ENCODE results near the gene TMIGD3. TPM values are rescaled to one million over a fixed set of nuclear protein-coding genes. Genes with fewer than 3 reads are reported as not detected.

The TMIGD3 gene
- total and polyA plus RNA-seq, 2 donors (not counting 1 experiment from before 2014, with no cell fraction given) = not detected

DNA sequence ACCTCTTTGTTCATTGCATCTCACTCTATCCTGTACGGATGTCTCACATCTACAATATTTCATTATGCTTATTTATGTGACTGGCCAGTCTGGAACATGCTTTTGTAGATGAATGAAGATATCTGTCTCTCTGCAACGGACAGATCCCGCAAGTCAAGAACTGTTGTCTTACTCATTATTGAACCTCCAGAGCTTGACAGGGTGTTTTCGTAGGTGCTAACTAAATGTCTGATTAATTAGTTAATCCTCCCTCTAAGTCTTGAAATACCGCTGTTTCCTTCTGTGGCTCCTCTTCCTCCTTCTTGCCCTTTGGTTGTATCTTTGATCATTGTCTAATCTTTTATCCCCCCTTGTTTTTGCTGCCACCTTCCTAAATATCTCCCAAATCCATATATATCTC, 32.8 kb downstream of the TMIGD3 start:
- no peak for TF ChIP-seq EZH2 (IDR thresholded peaks at IDR 0.05; ENCODE audit: low read length, missing control alignments)
- TF ChIP-seq, protein P1, sequence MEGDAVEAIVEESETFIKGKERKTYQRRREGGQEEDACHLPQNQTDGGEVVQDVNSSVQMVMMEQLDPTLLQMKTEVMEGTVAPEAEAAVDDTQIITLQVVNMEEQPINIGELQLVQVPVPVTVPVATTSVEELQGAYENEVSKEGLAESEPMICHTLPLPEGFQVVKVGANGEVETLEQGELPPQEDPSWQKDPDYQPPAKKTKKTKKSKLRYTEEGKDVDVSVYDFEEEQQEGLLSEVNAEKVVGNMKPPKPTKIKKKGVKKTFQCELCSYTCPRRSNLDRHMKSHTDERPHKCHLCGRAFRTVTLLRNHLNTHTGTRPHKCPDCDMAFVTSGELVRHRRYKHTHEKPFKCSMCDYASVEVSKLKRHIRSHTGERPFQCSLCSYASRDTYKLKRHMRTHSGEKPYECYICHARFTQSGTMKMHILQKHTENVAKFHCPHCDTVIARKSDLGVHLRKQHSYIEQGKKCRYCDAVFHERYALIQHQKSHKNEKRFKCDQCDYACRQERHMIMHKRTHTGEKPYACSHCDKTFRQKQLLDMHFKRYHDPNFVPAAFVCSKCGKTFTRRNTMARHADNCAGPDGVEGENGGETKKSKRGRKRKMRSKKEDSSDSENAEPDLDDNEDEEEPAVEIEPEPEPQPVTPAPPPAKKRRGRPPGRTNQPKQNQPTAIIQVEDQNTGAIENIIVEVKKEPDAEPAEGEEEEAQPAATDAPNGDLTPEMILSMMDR (conservative IDR thresholded peaks at IDR 0.05 in 1 of 2, IDR thresholded peaks at IDR 0.05 in 1 of 2; ENCODE audit: low read depth in 1 of 2, low read length in 2 of 2) = no peak
- Histone ChIP-seq H3K9me3 (ENCODE audit: control insufficient read depth, insufficient read depth, low read depth, low read length) (no peaks in the 10 kb centered on the region), H3K27ac (ENCODE audit: insufficient read depth, low read length) (no peak overlapping the region), H3K4me3 (replicated peaks in 1 of 4; ENCODE audit: control extremely low read depth in 1 of 4, insufficient read depth in 1 of 4, low read depth in 3 of 4, low read length in 4 of 4) (no peak overlapping the region), H3K27me3 (ENCODE audit: control insufficient read depth, insufficient read depth, low read length) (no peaks in the 10 kb centered on the region), H3K4me1 (ENCODE audit: control insufficient read depth, extremely low read depth, insufficient read depth, low read length) (no peaks in the 10 kb centered on the region), H3K79me2 (ENCODE audit: control insufficient read depth, insufficient read depth, low read length) (no peaks in the 10 kb centered on the region), H4K20me1 (ENCODE audit: control insufficient read depth, extremely low read depth, insufficient read depth, low read length) (no peaks in the 10 kb centered on the region), H3K36me3 (ENCODE audit: control insufficient read depth, insufficient read depth, low read length) (no peaks in the 10 kb centered on the region), H3K4me2 (ENCODE audit: extremely low read depth, insufficient read depth, low read length) (no peak overlapping the region), H2AFZ (ENCODE audit: low read length) (no peak overlapping the region), H3K9ac (ENCODE audit: insufficient read depth, low read length) (no peak overlapping the region)
- no peak for DNase-seq (ENCODE audit: low read depth in 2 of 2)

DNA sequence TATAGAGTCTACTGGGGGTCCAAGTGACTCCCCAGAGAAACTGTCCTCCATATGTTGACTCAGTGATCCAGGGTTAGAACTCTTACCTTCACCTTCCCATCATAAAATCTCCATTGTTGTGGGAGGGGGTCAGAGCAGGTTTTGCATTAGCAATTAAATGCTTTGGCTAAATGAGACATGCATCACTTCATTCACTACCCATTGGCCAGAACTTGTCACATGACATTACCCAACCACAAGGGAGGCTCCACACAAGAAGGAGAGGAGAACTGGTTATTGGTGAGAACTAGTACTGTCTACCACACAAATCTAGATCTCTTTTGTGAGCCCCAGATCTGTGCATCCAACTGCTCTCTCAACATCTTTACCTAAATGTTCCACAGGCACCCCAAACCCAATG, 33.9 kb downstream of the TMIGD3 start:
- Histone ChIP-seq H4K20me1 (ENCODE audit: control insufficient read depth, extremely low read depth, insufficient read depth, low read length) (no peaks in the 10 kb centered on the region), H3K4me1 (ENCODE audit: control insufficient read depth, extremely low read depth, insufficient read depth, low read length) (no peaks in the 10 kb centered on the region), H3K27ac (ENCODE audit: insufficient read depth, low read length) (no peak overlapping the region), H3K4me3 (replicated peaks in 1 of 4; ENCODE audit: control extremely low read depth in 1 of 4, insufficient read depth in 1 of 4, low read depth in 3 of 4, low read length in 4 of 4) (no peak overlapping the region), H3K9ac (ENCODE audit: insufficient read depth, low read length) (no peak overlapping the region), H3K36me3 (ENCODE audit: control insufficient read depth, insufficient read depth, low read length) (no peaks in the 10 kb centered on the region), H3K4me2 (ENCODE audit: extremely low read depth, insufficient read depth, low read length) (no peak overlapping the region), H3K27me3 (ENCODE audit: control insufficient read depth, insufficient read depth, low read length) (no peaks in the 10 kb centered on the region), H2AFZ (ENCODE audit: low read length) (no peak overlapping the region), H3K79me2 (ENCODE audit: control insufficient read depth, insufficient read depth, low read length) (no peaks in the 10 kb centered on the region), H3K9me3 (ENCODE audit: control insufficient read depth, insufficient read depth, low read depth, low read length) (no peaks in the 10 kb centered on the region)
- no peak for TF ChIP-seq EZH2 (IDR thresholded peaks at IDR 0.05; ENCODE audit: low read length, missing control alignments)
- TF ChIP-seq, protein P1 (conservative IDR thresholded peaks at IDR 0.05 in 1 of 2, IDR thresholded peaks at IDR 0.05 in 1 of 2; ENCODE audit: low read depth in 1 of 2, low read length in 2 of 2) = no peak
- no peak for DNase-seq (ENCODE audit: low read depth in 2 of 2)

DNA sequence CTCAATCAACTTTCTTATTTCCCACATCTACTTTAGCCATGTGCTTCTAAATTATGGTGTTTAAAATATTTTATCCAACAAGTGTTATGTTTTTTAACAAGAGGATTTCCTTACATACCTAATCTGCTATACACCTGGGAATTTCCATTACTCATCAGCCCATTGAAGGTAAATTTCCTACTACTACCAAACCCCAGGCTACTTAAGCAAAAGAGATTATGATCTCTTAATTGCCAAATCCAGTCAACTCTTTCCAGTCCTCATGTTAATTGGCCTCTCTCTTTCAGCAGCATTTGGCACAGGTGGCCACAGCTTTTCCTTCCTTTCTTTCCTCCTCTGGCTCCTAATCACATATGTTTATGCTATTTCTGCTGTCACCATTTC, 34.7 kb downstream of the TMIGD3 start:
- H3K9me3 ChIP-seq (ENCODE audit: control insufficient read depth, insufficient read depth, low read depth, low read length) = no peaks in the 10 kb centered on the region
- TF ChIP-seq, protein P1 (conservative IDR thresholded peaks at IDR 0.05 in 1 of 2, IDR thresholded peaks at IDR 0.05 in 1 of 2; ENCODE audit: low read depth in 1 of 2, low read length in 2 of 2) = no peak
- no peak for TF ChIP-seq EZH2 (IDR thresholded peaks at IDR 0.05; ENCODE audit: low read length, missing control alignments)
- no peak overlapping the region for H3K9ac ChIP-seq (ENCODE audit: insufficient read depth, low read length)
- no peak overlapping the region for H3K4me2 ChIP-seq (ENCODE audit: extremely low read depth, insufficient read depth, low read length)
- H3K4me3 ChIP-seq (replicated peaks in 1 of 4; ENCODE audit: control extremely low read depth in 1 of 4, insufficient read depth in 1 of 4, low read depth in 3 of 4, low read length in 4 of 4) = no peak overlapping the region
- no peaks in the 10 kb centered on the region for H3K36me3 ChIP-seq (ENCODE audit: control insufficient read depth, insufficient read depth, low read length)
- no peaks in the 10 kb centered on the region for H3K79me2 ChIP-seq (ENCODE audit: control insufficient read depth, insufficient read depth, low read length)
- no peak for DNase-seq (ENCODE audit: low read depth in 2 of 2)
- no peak overlapping the region for H3K27ac ChIP-seq (ENCODE audit: insufficient read depth, low read length)
- H2AFZ ChIP-seq (ENCODE audit: low read length) = no peak overlapping the region
- H3K27me3 ChIP-seq (ENCODE audit: control insufficient read depth, insufficient read depth, low read length) = no peaks in the 10 kb centered on the region
- no peaks in the 10 kb centered on the region for H3K4me1 ChIP-seq (ENCODE audit: control insufficient read depth, extremely low read depth, insufficient read depth, low read length)
- no peaks in the 10 kb centered on the region for H4K20me1 ChIP-seq (ENCODE audit: control insufficient read depth, extremely low read depth, insufficient read depth, low read length)

Data from fibroblast of lung (primary cell).